DND-41 (cell line): Measurements from ENCODE around the gene OVOL2.

ENCODE experiments used
- EZH2 ChIP-seq: IDR thresholded peaks from 3 replicates; pipeline ENCODE4 v1.6.1; 2012; ENCODE audit warnings: borderline replicate concordance, low read depth, mild to moderate bottlenecking, moderate library complexity, low read length, inconsistent platforms; ENCODE audit not compliant: severe bottlenecking
- TF ChIP-seq, protein P1 (sequence below): IDR thresholded peaks from 2 replicates; pipeline ENCODE4 v1.5.1; 2012; ENCODE audit warnings: borderline replicate concordance, low read length, moderate library complexity, mild to moderate bottlenecking; ENCODE audit not compliant: poor library complexity, severe bottlenecking; ENCODE audit errors: extremely low read depth

DNA sequence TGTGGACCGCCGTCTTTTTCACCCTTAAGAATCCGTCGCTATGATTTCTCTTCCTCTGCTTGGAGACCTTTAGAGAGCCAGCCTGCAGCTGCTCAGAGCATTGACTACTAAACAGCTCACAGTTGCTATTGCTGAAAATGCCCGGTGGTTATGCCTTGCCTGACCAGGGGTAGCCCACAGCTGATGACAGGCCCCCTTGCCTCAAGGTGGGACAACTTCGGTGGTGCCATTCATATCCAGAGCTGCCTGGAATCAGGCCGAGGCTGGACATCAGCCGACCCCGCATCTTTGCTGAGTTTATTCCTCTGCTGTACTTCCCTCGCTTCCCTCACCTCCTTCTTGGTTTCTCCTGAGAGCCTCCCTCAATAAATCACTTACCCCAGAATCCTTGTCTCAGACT is 39.6 kb downstream of the OVOL2 start:
- TF ChIP-seq, protein P1, sequence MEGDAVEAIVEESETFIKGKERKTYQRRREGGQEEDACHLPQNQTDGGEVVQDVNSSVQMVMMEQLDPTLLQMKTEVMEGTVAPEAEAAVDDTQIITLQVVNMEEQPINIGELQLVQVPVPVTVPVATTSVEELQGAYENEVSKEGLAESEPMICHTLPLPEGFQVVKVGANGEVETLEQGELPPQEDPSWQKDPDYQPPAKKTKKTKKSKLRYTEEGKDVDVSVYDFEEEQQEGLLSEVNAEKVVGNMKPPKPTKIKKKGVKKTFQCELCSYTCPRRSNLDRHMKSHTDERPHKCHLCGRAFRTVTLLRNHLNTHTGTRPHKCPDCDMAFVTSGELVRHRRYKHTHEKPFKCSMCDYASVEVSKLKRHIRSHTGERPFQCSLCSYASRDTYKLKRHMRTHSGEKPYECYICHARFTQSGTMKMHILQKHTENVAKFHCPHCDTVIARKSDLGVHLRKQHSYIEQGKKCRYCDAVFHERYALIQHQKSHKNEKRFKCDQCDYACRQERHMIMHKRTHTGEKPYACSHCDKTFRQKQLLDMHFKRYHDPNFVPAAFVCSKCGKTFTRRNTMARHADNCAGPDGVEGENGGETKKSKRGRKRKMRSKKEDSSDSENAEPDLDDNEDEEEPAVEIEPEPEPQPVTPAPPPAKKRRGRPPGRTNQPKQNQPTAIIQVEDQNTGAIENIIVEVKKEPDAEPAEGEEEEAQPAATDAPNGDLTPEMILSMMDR, result no peak
- no peak for TF ChIP-seq EZH2
